Left ventricle myocardium inferior (tissue), 1 donor: ENCODE results near the gene RBMXL2. TPM values are rescaled to one million over a fixed set of nuclear protein-coding genes. Genes with fewer than 3 reads are reported as not detected.

ENCODE experiments used
- DNase-seq: peaks from one replicate; pipeline ENCODE4 v3.0.0-alpha.2; 2020
- H3K27ac ChIP-seq: fragments of 200-600 bp; replicated peaks from 2 replicates; pipeline ENCODE4 v1.8.0; 2021
- H3K27me3 ChIP-seq: fragments of 200-600 bp; 2 replicates; pipeline ENCODE4 v1.8.0; 2021; ENCODE audit warnings: low read depth
- H3K36me3 ChIP-seq: fragments of 200-600 bp; 2 replicates; pipeline ENCODE4 v1.8.0; 2021
- H3K4me1 ChIP-seq: fragments of 200-600 bp; 2 replicates; pipeline ENCODE4 v1.8.0; 2021
- H3K4me3 ChIP-seq: fragments of 200-600 bp; 2 replicates; pipeline ENCODE4 v1.8.0; 2021; ENCODE audit warnings: mild to moderate bottlenecking, moderate library complexity
- H3K9me3 ChIP-seq: fragments of 200-600 bp; replicated peaks from 2 replicates; pipeline ENCODE4 v1.8.0; 2021
- intact Hi-C: fragments of 100-400 bp; cut with micrococcal nuclease; formaldehyde crosslinking; loops from one replicate; pipeline ENCODE4 v1.11.0; 2022
- total RNA-seq: library from RNA; stranded (reverse); fragmentation: NEBNext Ultra II Directional; extraction: Animal tissue kit (Norgen Biotek cat#: 25700); gene quantifications from one replicate; pipeline ENCODE4 v1.2.1, GENCODE V29; 2021
- TF ChIP-seq, protein P1 (sequence below): fragments of 200-600 bp; IDR thresholded peaks from 2 replicates; pipeline ENCODE4 v1.8.0; 2021; ENCODE audit warnings: antibody characterized with exemption, mild to moderate bottlenecking, borderline replicate concordance
- donor health status: DM: no; HTN: yes; CAD: no; lungs with severe emphysema.

RBMXL2 gene
- total RNA-seq, 1 donor from 2014 or later = not detected

DNA sequence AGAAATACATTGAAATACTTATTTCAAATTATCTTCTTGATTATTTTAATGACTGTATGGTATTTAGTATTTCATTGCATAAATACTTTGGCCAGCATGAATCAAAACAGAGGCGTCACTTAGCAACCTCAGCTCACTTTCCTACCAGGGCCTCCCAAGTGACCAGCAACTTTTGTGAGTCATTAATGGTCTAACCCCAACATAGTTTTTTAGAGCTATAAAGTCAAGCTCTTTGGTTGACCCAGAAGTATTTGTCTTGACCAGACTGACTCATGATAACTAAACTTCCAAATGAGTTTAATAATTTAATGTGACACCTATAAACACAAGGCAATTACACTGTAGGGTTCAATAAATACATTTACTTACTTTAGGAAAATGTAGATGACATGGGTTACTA, 27.9 kb upstream of the RBMXL2 start:
- intact Hi-C loops = no loop called here
- no peak for DNase-seq
- TF ChIP-seq, protein P1, sequence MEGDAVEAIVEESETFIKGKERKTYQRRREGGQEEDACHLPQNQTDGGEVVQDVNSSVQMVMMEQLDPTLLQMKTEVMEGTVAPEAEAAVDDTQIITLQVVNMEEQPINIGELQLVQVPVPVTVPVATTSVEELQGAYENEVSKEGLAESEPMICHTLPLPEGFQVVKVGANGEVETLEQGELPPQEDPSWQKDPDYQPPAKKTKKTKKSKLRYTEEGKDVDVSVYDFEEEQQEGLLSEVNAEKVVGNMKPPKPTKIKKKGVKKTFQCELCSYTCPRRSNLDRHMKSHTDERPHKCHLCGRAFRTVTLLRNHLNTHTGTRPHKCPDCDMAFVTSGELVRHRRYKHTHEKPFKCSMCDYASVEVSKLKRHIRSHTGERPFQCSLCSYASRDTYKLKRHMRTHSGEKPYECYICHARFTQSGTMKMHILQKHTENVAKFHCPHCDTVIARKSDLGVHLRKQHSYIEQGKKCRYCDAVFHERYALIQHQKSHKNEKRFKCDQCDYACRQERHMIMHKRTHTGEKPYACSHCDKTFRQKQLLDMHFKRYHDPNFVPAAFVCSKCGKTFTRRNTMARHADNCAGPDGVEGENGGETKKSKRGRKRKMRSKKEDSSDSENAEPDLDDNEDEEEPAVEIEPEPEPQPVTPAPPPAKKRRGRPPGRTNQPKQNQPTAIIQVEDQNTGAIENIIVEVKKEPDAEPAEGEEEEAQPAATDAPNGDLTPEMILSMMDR = no peak

DNA sequence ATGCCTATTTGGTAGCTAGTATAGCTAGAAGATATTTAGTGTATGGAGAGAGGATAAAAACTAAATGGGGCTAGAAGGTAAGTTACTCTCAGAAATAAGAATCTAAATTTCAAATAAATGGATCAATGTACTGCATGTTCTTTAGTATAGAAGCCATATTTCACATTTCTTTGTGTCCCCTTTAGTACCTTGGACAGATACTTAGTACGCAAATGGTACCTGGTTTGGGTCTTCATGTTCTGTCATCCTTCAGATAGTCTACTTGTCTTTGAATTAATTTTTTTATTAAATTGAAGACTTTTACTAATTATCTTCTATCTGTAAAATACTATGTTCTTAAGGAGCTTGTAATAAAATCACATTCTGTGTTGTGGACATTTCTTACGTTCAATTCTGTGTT, 26.3 kb upstream of the RBMXL2 start:
- no peak overlapping the region for H3K4me3 ChIP-seq
- H3K27ac ChIP-seq = no peak overlapping the region
- intact Hi-C loops = no loop called here
- H3K36me3 ChIP-seq = no peaks in the 10 kb centered on the region
- DNase-seq = no peak
- TF ChIP-seq, protein P1 = no peak
- H3K4me1 ChIP-seq = peaks cover 14% of the 10 kb centered on the region
- H3K9me3 ChIP-seq = no peaks in the 10 kb centered on the region
- H3K27me3 ChIP-seq = no peaks in the 10 kb centered on the region

More for the DNA sequence above, 27.9 kb upstream of the RBMXL2 start:
- H3K27ac ChIP-seq = no peak overlapping the region
- H3K4me3 ChIP-seq = no peak overlapping the region
- no peaks in the 10 kb centered on the region for H3K9me3 ChIP-seq
- H3K4me1 ChIP-seq = peaks cover 16% of the 10 kb centered on the region
- H3K27me3 ChIP-seq = no peaks in the 10 kb centered on the region
- H3K36me3 ChIP-seq = no peaks in the 10 kb centered on the region

DNA sequence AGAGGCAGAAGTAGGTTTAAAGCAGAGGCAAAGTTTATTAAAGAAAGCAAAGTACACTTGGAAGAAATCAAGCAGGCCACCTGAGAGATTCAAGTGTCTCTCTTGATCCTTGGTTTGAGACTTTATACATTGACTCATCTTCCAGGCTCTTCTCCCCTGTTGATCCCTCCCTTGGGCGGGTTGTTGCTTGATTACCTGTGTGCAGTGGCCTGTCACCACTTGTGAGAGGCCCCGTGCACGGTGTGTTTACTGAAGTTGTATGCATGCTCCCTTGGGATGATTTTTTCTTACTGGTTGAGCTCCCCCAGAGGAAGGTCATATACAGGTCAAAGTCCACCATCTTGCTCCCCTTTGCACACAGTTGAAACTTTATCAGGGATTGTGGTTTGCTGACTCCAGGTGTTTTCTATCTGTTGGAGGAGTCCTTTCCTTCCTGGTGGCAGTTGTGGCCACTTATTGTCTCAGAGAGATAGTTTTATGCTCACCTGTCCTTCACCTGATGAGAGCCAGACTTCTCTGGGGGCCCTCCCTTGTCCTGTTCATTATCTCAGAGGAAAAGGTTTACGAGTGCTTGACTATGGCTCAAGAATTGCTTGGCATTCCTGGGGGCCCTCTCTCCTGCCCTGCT, 16.3 kb upstream of the RBMXL2 start:
- no peak overlapping the region for H3K27ac ChIP-seq
- no peaks in the 10 kb centered on the region for H3K4me1 ChIP-seq
- H3K9me3 ChIP-seq = no peaks in the 10 kb centered on the region
- DNase-seq = no peak
- H3K36me3 ChIP-seq = no peaks in the 10 kb centered on the region
- H3K27me3 ChIP-seq = peaks cover 12% of the 10 kb centered on the region
- H3K4me3 ChIP-seq = no peak overlapping the region
- TF ChIP-seq, protein P1 = no peak
- intact Hi-C loops = no loop called here

DNA sequence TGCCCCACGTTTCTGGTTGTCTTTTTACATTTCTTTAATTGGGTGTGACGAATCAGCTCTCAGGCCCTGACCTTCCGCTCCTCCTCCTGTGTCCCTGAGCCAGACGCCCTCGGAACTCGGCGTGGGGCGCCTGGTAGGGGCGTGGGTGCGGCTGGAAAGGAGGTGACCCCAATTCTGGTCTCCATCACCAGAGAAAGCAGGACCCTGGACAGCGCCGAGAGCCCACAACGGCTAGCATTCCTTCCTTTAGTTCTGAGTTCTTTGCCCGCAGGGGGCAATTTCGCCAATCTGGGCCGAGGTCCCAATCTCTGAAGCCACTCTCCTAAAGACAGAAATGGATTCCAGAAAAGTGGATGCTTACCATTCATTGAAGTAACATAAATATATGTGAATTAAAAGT, 11.7 kb upstream of the RBMXL2 start:
- intact Hi-C loops = no loop called here
- Histone ChIP-seq H3K9me3 (peaks cover 20% of the 10 kb centered on the region), H3K36me3 (no peaks in the 10 kb centered on the region), H3K27ac (no peak overlapping the region), H3K4me3 (no peak overlapping the region), H3K27me3 (peaks cover 11% of the 10 kb centered on the region), H3K4me1 (no peaks in the 10 kb centered on the region)
- TF ChIP-seq, protein P1 = no peak
- no peak for DNase-seq

DNA sequence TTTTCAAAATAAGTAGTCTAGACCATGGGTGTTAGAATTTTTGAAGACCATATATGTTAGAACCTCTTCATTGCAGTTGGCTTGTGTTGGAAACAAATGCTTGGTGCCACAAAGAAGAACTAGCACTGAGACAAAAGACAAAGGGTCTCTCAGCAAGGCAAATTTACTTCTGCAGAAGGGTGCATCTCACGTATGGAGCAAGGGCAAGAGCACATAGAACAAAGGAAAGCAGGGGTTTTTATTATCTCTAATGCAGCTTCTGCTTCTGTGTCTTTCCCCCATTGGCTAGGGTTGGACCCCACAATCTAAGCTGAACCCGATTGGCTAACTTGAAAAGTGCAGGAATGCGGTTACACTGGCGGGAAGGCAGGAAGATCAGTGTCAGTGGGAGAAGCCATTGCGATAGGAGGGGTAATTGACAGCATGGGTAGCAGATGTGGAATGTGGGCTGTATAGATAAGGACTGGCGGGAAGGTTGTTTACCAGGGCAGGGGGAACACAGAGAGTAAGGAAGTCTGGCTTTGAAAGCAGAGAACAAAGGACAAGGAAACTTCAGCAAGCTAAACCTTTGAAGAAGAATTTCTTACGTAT, 9.2 kb upstream of the RBMXL2 start:
- Histone ChIP-seq H3K4me3 (no peak overlapping the region), H3K4me1 (no peaks in the 10 kb centered on the region), H3K27ac (no peak overlapping the region), H3K27me3 (peaks cover 14% of the 10 kb centered on the region), H3K9me3 (peaks cover 20% of the 10 kb centered on the region), H3K36me3 (no peaks in the 10 kb centered on the region)
- TF ChIP-seq, protein P1 = no peak
- no peak for DNase-seq
- intact Hi-C loops = no loop called here
